NB4 (cell line): ENCODE results near the gene ITGAV.

Experiments
- CTCF ChIP-seq: IDR thresholded peaks from one replicate; pipeline ENCODE4 v1.5.1; 2012; ENCODE audit warnings: low read depth, low read length
- POLR2A ChIP-seq: IDR thresholded peaks from 2 replicates; pipeline ENCODE4 v1.6.1; 2011; ENCODE audit warnings: mild to moderate bottlenecking; ENCODE audit not compliant: insufficient read length; ENCODE audit errors: extremely low read depth

- TF ChIP-seq POLR2A (no peak), CTCF (no peak)
These were observed 81.0 kb downstream of the ITGAV start for GRCh38 chr2:186670831-186671230.
